Astrocyte of the spinal cord (primary cell): ENCODE data around the gene SMARCA4.

Source experiments
- DNase-seq: peaks from one replicate; pipeline ENCODE4 v3.0.0; 2011; ENCODE audit warnings: low read depth, low spot score
- H3K4me3 ChIP-seq: 2 replicates; pipeline ENCODE4 v1.5.1; 2011; ENCODE audit warnings: low read depth, mild to moderate bottlenecking, low read length, moderate library complexity
- CTCF ChIP-seq: IDR thresholded peaks from 2 replicates; pipeline ENCODE4 v1.5.1; 2012; ENCODE audit warnings: low read depth, mild to moderate bottlenecking, low read length, inconsistent platforms
- in situ Hi-C: cut with HindIII; loops from 2 replicates; pipeline ENCODE4 v1.10.0; 2017; ENCODE audit warnings: low sequenced_read_pairs

The SMARCA4 gene

GRCh38 chr19:11105014-11105636 is 144.3 kb downstream of the SMARCA4 start:
- DNase-seq: no peak
- in situ Hi-C loops: no loop called here
- no peak for TF ChIP-seq CTCF

GRCh38 chr19:11106477-11106876 is 145.6 kb downstream of the SMARCA4 start:
- no peak for DNase-seq
- in situ Hi-C loops: no loop called here
- no peak overlapping the region for H3K4me3 ChIP-seq
- no peak for TF ChIP-seq CTCF

More at GRCh38 chr19:11105014-11105636, 144.3 kb downstream of the SMARCA4 start:
- H3K4me3 ChIP-seq: no peak overlapping the region

- DNase-seq: no peak
- no peak for TF ChIP-seq CTCF
- no peak overlapping the region for H3K4me3 ChIP-seq
- in situ Hi-C loops: no loop called here
These were observed 147.9 kb downstream of the SMARCA4 start for GRCh38 chr19:11108746-11109145.

- in situ Hi-C loops: no loop called here
These were observed 150.4 kb downstream of the SMARCA4 start for GRCh38 chr19:11111117-11111770.

GRCh38 chr19:11111771-11112144 is 150.9 kb downstream of the SMARCA4 start:
- in situ Hi-C loops: no loop called here
- no peak for DNase-seq
- no peak for TF ChIP-seq CTCF
- no peak overlapping the region for H3K4me3 ChIP-seq

More at GRCh38 chr19:11111117-11111770, 150.4 kb downstream of the SMARCA4 start:
- no peak for DNase-seq
- no peak overlapping the region for H3K4me3 ChIP-seq
- no peak for TF ChIP-seq CTCF
